CD14-positive monocyte (primary cell): ENCODE results near the gene SGK1. TPM values are rescaled to one million over a fixed set of nuclear protein-coding genes. Genes with fewer than 3 reads are reported as not detected.

Source experiments
- DNase-seq, 3 donors: peaks; one replicate each; pipeline ENCODE4 v3.0.0-alpha.2; 2011 to 2022
- H2AFZ ChIP-seq: 2 replicates; pipeline ENCODE4 v1.6.0; 2012; ENCODE audit warnings: mild to moderate bottlenecking, low read depth, low read length, inconsistent platforms; ENCODE audit not compliant: insufficient read depth, poor library complexity, severe bottlenecking
- H3K27ac ChIP-seq, 2 donors: 1 replicate in 1 of 2; 2 replicates in 1 of 2; pipeline ENCODE4 v1.5.1; 2012 to 2013; ENCODE audit warnings: low read length in 2 of 2, control low read depth in 1 of 2, inconsistent platforms in 1 of 2, low read depth in 1 of 2, mild to moderate bottlenecking in 1 of 2
- H3K27me3 ChIP-seq, 2 donors: one replicate each; pipeline versions ENCODE4 v1.6.0 to v1.6.1; 2011 to 2013; ENCODE audit warnings: low read length in 2 of 2; ENCODE audit not compliant: control insufficient read depth in 2 of 2, insufficient read depth in 2 of 2
- H3K36me3 ChIP-seq, 2 donors: replicated peaks in 1 of 2; 1 replicate in 1 of 2; 2 replicates in 1 of 2; pipeline versions ENCODE4 v1.5.1 to v1.6.1; 2012 to 2013; ENCODE audit warnings: low read length in 2 of 2, control low read depth in 1 of 2, inconsistent platforms in 1 of 2, mild to moderate bottlenecking in 1 of 2; ENCODE audit not compliant: insufficient read depth in 2 of 2, control insufficient read depth in 1 of 2
- H3K4me1 ChIP-seq, 2 donors: 1 replicate in 1 of 2; 2 replicates in 1 of 2; pipeline versions ENCODE4 v1.5.1 to v1.6.1; 2012 to 2013; ENCODE audit warnings: low read length in 2 of 2, control low read depth in 1 of 2, inconsistent platforms in 1 of 2, mild to moderate bottlenecking in 1 of 2, moderate library complexity in 1 of 2; ENCODE audit not compliant: insufficient read depth in 2 of 2, control insufficient read depth in 1 of 2
- H3K4me2 ChIP-seq: replicated peaks from 2 replicates; pipeline ENCODE3; 2012; ENCODE audit warnings: low read length, moderate library complexity, mild to moderate bottlenecking; ENCODE audit not compliant: poor library complexity, severe bottlenecking; ENCODE audit errors: extremely low read depth
- H3K4me3 ChIP-seq, 3 experiments: fragments of 200-600 bp in 1 of 3; sonication (generic) in 1 of 3; replicated peaks in 1 of 3; 1 replicate in 2 of 3; 2 replicates in 1 of 3; pipeline ENCODE4 v1.5.1; 2011 to 2013; ENCODE audit warnings: low read length in 3 of 3, mild to moderate bottlenecking in 3 of 3, control low read depth in 2 of 3, low read depth in 2 of 3, inconsistent platforms in 1 of 3, moderate library complexity in 1 of 3
- H3K79me2 ChIP-seq: 2 replicates; pipeline ENCODE4 v1.6.0; 2012; ENCODE audit warnings: mild to moderate bottlenecking, control low read depth, inconsistent platforms, low read length, moderate library complexity; ENCODE audit not compliant: insufficient read depth
- H3K9ac ChIP-seq: 2 replicates; pipeline ENCODE4 v1.6.0; 2017; ENCODE audit warnings: low read length, mild to moderate bottlenecking; ENCODE audit not compliant: insufficient read depth, poor library complexity, severe bottlenecking
- H3K9me3 ChIP-seq, 2 donors: replicated peaks in 1 of 2; 1 replicate in 1 of 2; 2 replicates in 1 of 2; pipeline versions ENCODE4 v1.5.1 to v1.6.1; 2012 to 2013; ENCODE audit warnings: low read length in 2 of 2, control low read depth in 1 of 2; ENCODE audit not compliant: control insufficient read depth in 1 of 2, insufficient read depth in 1 of 2
- H4K20me1 ChIP-seq: 2 replicates; pipeline ENCODE4 v1.6.0; 2012; ENCODE audit warnings: mild to moderate bottlenecking, low read length, control low read depth, moderate library complexity; ENCODE audit not compliant: insufficient read depth
- H3K27ac Mint-ChIP-seq, 7 donors: one replicate each; pipeline ENCODE4 v1.8.0; 2020; ENCODE audit warnings: mild to moderate bottlenecking in 7 of 7, mixed read lengths in 7 of 7, moderate library complexity in 6 of 7, inconsistent platforms in 2 of 7
- H3K27me3 Mint-ChIP-seq, 3 donors: one replicate each; pipeline ENCODE4 v1.8.0; 2021 to 2022; ENCODE audit warnings: low read depth in 3 of 3, mild to moderate bottlenecking in 3 of 3, mixed read lengths in 3 of 3, moderate library complexity in 3 of 3, inconsistent platforms in 1 of 3
- H3K36me3 Mint-ChIP-seq, 2 donors: one replicate each; pipeline ENCODE4 v1.8.0; 2020; ENCODE audit warnings: mixed read lengths in 2 of 2, inconsistent platforms in 1 of 2, mild to moderate bottlenecking in 1 of 2
- H3K4me1 Mint-ChIP-seq: one replicate; pipeline ENCODE4 v1.8.0; 2020; ENCODE audit warnings: mild to moderate bottlenecking, mixed read lengths
- H3K4me3 Mint-ChIP-seq, 2 donors: one replicate each; pipeline ENCODE4 v1.8.0; 2020; ENCODE audit warnings: mild to moderate bottlenecking in 2 of 2, mixed read lengths in 2 of 2, moderate library complexity in 1 of 2
- H3K9me3 Mint-ChIP-seq, 7 donors: one replicate each; pipeline ENCODE4 v1.8.0; 2020 to 2022; ENCODE audit warnings: mixed read lengths in 7 of 7, mild to moderate bottlenecking in 6 of 7, moderate library complexity in 6 of 7, inconsistent platforms in 2 of 7
- WGBS: methylation state at CpG from one replicate; pipeline ENCODE4 v1.1.5; 2013; ENCODE audit warnings: missing lambda C conversion rate; ENCODE audit not compliant: insufficient coverage; 5-methylcytosine and 5-hydroxymethylcytosine counted together
- intact Hi-C, 2 donors: fragments of 100-400 bp; cut with micrococcal nuclease; formaldehyde crosslinking; loops; one replicate each; pipeline versions ENCODE4 v1.15.0 to v1.15.1; 2023
- polyA plus RNA-seq, 3 donors: library from polyadenylated mRNA; depleted of rRNA in 1 of 3; unstranded in 2 of 3; stranded (reverse) in 1 of 3; fragments of 300-500 nt in 2 of 3; fragments of >200 nt in 1 of 3; fragmentation: Illumina TruSeq in 2 of 3; gene quantifications; 1 replicate in 2 of 3; 2 replicates in 1 of 3; pipeline ENCODE4 v1.2.3, GENCODE V29; 2012 to 2021
- TF ChIP-seq, protein P1 (sequence below): fragments of 200-600 bp; IDR thresholded peaks from one replicate; pipeline ENCODE4 v1.8.0; 2022; ENCODE audit warnings: antibody characterized with exemption, mild to moderate bottlenecking

SGK1 gene
- polyA plus RNA-seq, 3 donors, result 373 to 419 (median 407) TPM

DNA sequence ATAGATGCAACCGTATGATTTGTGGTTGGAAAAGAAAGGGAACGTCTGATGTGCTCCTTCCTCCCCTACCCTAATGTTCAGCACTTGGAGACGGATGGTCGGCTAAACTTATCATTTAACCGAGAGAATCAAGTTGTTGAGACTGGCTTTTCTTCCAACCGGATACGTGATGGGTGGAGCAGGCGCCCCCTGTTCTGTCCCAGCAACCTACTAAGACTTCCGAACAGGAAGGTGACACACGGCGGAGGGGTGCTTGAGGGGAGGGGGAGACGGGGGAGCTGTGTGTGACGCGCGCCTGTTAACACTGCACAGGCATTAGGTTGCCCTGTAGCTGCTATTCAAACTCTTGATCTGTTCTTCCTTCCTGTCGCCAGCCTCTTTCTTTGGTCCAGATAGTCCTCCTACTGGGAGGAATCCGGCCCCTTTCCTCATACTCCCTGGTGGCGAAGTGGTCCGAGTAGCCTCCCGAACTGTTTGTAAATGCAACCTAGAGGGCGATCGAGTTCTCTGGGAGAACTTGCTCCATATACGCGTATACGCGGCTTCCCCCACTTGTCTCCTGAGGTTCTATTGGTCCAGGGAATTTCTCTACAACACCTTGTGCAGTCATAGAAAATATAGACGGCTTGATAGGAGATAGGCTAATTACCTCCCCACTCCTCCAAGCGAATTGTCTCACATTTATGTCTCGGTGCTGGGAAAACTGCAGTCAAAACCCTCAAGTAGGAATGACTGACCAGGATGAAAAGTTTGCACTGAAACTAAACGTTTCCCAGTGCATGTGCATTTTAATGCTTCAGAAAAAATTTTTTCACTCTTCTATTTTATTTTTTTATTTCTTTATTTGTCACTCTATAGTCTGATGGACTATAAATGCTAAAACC, 139.5 kb downstream of the SGK1 start:
- H3K9ac ChIP-seq, result peak overlapping the region; percentile 99
- H3K4me1 ChIP-seq, result peaks cover 23 to 34% of the 10 kb centered on the region in 2 donors
- H2AFZ ChIP-seq, result peak overlapping the region; percentile 87

DNA sequence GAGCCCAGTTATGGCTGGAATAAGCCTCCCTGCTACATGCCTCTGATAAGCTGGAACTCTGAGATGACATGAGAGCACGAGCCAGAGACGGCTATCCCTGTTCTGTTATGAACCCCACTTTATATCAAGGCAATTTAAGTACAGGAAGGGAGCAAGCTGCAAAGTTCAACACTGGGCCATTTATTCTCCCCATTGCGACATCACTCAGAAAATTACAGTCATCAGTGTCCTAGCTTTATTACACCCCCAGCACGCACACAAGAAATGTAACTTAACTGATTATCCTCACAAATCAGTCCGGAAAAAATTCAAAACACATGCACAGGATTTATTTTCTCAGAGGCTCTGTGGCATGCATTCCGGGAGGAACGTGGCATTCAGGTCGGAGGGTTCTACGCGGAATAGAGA, 140.2 kb downstream of the SGK1 start:
- Histone ChIP-seq H3K4me3 (peak overlapping the region; percentile 71 to 96 (median 95)), H4K20me1 (peaks cover 19% of the 10 kb centered on the region), H3K27ac (peak overlapping the region; percentile 97 to 99), H3K27me3 (no peaks in the 10 kb centered on the region), H3K9ac (peak overlapping the region; percentile 99), H3K4me1 (peaks cover 29 to 40% of the 10 kb centered on the region in 2 donors), H3K36me3 (peaks cover 12% of the 10 kb centered on the region in 2 donors), H3K79me2 (peaks cover 39% of the 10 kb centered on the region), H3K4me2 (peak overlapping the region; percentile 83), H2AFZ (peak overlapping the region; percentile 87), H3K9me3 (no peaks in the 10 kb centered on the region)
- 6% methylated on average over 2 of the region's 10 CpGs for WGBS
- TF ChIP-seq, protein P1, sequence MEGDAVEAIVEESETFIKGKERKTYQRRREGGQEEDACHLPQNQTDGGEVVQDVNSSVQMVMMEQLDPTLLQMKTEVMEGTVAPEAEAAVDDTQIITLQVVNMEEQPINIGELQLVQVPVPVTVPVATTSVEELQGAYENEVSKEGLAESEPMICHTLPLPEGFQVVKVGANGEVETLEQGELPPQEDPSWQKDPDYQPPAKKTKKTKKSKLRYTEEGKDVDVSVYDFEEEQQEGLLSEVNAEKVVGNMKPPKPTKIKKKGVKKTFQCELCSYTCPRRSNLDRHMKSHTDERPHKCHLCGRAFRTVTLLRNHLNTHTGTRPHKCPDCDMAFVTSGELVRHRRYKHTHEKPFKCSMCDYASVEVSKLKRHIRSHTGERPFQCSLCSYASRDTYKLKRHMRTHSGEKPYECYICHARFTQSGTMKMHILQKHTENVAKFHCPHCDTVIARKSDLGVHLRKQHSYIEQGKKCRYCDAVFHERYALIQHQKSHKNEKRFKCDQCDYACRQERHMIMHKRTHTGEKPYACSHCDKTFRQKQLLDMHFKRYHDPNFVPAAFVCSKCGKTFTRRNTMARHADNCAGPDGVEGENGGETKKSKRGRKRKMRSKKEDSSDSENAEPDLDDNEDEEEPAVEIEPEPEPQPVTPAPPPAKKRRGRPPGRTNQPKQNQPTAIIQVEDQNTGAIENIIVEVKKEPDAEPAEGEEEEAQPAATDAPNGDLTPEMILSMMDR, result no peak
- H3K9me3 Mint-ChIP-seq, result peaks cover 0 to 3% (median 0%) of the 10 kb centered on the region in 7 donors
- intact Hi-C loops, result loop anchor here (2.0 to 10.0 kb wide), 9 partner anchors 40 to 537 kb away; no protein-coding TSS in a partner anchor
- H3K36me3 Mint-ChIP-seq, result peaks cover 22 to 28% of the 10 kb centered on the region in 2 donors
- H3K4me3 Mint-ChIP-seq, result peak overlapping the region; percentile 99 to 100
- peak; percentile 82 to 85 (median 84) for DNase-seq
- peaks cover 37% of the 10 kb centered on the region for H3K4me1 Mint-ChIP-seq
- H3K27me3 Mint-ChIP-seq, result peaks cover 2 to 3% (median 2%) of the 10 kb centered on the region in 3 donors
- H3K27ac Mint-ChIP-seq, result peak overlapping the region; percentile 97 to 100 (median 99)

More for the DNA sequence above, 139.5 kb downstream of the SGK1 start:
- H3K9me3 Mint-ChIP-seq, result peaks cover 0 to 3% (median 0%) of the 10 kb centered on the region in 7 donors
- peak overlapping the region; percentile 71 to 96 (median 95) for H3K4me3 ChIP-seq
- peak overlapping the region; percentile 99 to 100 for H3K4me3 Mint-ChIP-seq
- intact Hi-C loops, result loop anchor here (2.0 to 10.0 kb wide), 6 partner anchors 39 to 536 kb away; no protein-coding TSS in a partner anchor
- H3K27ac Mint-ChIP-seq, result peak overlapping the region; percentile 97 to 100 (median 99)
- H3K27me3 ChIP-seq, result no peaks in the 10 kb centered on the region
- H3K4me2 ChIP-seq, result peak overlapping the region; percentile 83
- peaks cover 33% of the 10 kb centered on the region for H3K79me2 ChIP-seq
- H3K27me3 Mint-ChIP-seq, result peaks cover 2 to 3% (median 2%) of the 10 kb centered on the region in 3 donors
- H3K9me3 ChIP-seq, result no peaks in the 10 kb centered on the region
- H3K36me3 ChIP-seq, result peaks cover 5 to 6% of the 10 kb centered on the region in 2 donors
- peaks cover 32% of the 10 kb centered on the region for H3K4me1 Mint-ChIP-seq
- peaks cover 16 to 21% of the 10 kb centered on the region in 2 donors for H3K36me3 Mint-ChIP-seq
- peak overlapping the region; percentile 97 to 99 for H3K27ac ChIP-seq
- WGBS, result 1% methylated on average over 10 of the region's 30 CpGs
- TF ChIP-seq, protein P1, result peak; percentile 70
- peaks cover 12% of the 10 kb centered on the region for H4K20me1 ChIP-seq
- peak; percentile 91 to 94 (median 92) for DNase-seq
